Measurements from ENCODE around the gene XAB2.
"Not testable (repeated sequence)": the region's sequence is repeated elsewhere in the genome, so short reads cannot be mapped to it uniquely, and the experiment has no call there.

Gene XAB2

DNA sequence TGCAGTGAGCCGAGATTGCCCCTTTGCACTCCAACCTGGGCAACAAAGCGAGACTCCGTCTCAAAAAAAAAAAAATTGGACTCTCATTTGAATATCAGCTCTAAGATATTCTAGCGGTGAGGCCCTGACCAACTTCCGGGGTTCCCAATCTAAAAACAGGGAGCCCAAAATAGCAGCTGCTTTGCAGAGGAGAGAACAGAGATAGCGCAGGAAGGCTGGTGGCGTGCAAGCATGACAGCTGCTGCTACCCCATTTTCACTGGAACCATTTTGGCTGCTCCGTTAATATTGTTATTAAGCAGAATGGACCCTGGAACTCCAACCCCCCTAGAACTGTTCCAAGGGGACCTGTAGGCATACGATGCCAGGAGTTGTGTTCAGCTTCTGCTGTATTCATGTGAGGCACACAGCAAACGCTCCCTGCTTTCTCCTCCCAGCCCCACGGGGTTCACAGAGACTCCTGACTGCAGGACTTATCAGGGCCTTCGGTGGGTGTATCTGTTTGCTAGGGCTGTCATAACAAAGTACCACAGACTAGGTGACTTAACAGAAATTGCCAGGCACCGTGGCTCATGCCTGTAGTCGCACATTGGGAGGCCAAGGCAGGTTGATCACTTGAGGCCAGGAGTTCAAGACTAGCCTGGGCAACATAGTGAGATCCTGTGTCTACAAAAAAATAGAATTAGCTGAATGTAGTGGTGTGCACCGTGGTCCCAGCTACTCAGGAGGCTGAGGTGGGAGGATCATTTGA lies 19.1 kb upstream of the XAB2 start:
- no peak for DNase-seq (ENCODE audit: low read depth)

DNA sequence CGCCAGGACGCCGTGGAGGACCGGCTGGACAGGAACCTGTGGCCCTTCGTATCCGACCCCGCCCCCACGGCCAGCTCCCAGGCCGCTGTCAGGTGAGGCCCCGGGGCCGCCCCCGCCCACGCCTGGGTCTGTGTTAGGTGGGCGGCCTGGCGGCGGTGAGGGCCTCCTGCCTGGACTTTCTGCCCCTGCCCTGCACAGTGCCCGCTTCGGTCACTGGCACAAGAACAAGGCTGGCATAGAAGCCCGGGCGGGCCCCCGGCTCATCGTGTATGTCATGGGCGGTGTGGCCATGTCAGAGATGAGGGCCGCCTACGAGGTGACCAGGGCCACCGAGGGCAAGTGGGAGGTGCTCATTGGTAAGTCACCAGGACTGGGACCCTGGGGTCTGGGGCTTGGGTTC lies 17.8 kb upstream of the XAB2 start:
- no peak for DNase-seq (ENCODE audit: low read depth)

DNA sequence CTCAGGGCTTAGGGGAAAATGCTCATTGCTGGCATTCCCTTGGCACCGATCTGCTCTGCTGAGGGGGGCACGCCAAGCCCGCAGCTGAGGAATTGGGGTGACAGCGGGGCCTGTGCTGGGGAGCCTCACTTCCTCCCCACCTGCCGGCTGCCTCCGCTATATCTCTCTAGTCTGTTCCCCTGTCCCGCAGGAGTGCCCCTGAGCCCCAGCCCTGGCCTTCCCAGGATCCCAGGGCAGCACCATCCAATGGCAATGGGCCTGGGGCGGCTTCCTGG lies 17.0 kb upstream of the XAB2 start:
- no peak for DNase-seq (ENCODE audit: low read depth)

DNA sequence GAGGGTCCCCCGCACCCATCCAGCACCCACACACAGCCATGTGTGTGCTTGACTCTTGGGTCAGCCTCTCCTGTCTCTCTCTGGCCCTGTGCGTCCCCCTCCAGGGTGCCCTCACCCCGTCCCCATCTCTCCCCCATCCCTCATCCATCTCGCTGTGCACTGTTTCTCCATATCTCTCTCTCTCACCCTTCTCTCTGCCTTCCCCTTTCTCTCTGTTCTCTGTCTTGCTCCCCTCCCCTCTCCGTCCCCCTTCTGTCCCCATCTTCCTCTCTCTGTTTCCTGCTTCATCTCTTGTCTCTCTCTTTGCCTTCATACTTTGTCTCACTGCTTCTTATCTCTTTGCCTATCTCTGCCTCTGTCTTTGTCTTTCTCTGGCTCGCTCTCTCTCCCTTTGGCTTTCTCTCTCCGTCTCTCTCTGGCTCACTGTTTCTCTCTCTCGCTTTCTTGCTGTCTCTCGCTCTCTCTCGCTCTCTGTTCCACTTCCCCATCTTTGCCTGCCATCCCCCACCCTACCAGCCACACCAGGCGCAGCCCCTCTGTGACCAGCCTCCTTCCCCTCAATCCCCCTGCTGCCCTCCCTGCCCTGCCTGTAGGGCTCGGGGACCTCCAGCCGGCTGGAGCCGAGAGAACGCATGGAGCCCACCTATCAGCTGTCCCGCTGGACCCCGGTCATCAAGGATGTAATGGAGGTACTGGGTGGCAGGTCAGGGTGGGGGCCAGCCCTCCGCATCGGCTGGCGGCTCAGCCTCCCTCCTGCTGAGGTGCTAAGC lies 16.5 kb upstream of the XAB2 start:
- no peak for DNase-seq (ENCODE audit: low read depth)

DNA sequence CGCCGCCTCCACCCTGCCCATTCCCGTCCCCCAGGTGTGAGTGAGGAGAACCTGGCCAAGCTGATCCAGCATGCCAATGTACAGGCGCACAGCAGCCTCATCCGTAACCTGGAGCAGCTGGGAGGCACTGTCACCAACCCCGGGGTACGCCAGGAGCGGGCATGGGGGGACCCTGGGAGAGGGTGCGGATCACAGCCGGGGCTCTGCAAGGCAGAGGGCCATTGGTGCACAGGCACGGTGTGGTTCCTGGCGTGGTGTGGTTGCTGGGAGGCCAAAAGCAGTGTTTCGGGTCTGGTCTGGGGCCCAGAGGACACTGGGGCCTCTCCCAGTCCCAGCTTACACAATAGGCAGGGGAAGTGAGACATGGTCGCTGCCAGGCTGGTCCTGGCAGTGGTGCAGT lies 15.8 kb upstream of the XAB2 start:
- DNase-seq (ENCODE audit: low read depth), result no peak

DNA sequence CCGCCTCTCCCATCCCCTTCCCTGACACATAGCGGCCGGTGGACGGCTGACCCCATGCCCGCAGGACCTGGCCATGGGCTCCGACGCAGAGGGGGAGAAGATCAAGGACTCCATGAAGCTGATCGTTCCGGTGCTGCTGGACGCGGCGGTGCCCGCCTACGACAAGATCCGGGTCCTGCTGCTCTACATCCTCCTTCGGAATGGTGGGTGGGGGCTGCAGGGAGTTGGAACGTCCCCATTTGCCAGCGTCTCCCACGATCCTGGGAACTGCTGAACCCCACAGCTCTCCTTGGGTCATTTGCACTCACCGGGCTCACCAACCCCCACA lies 15.2 kb upstream of the XAB2 start:
- no peak for DNase-seq (ENCODE audit: low read depth)

DNA sequence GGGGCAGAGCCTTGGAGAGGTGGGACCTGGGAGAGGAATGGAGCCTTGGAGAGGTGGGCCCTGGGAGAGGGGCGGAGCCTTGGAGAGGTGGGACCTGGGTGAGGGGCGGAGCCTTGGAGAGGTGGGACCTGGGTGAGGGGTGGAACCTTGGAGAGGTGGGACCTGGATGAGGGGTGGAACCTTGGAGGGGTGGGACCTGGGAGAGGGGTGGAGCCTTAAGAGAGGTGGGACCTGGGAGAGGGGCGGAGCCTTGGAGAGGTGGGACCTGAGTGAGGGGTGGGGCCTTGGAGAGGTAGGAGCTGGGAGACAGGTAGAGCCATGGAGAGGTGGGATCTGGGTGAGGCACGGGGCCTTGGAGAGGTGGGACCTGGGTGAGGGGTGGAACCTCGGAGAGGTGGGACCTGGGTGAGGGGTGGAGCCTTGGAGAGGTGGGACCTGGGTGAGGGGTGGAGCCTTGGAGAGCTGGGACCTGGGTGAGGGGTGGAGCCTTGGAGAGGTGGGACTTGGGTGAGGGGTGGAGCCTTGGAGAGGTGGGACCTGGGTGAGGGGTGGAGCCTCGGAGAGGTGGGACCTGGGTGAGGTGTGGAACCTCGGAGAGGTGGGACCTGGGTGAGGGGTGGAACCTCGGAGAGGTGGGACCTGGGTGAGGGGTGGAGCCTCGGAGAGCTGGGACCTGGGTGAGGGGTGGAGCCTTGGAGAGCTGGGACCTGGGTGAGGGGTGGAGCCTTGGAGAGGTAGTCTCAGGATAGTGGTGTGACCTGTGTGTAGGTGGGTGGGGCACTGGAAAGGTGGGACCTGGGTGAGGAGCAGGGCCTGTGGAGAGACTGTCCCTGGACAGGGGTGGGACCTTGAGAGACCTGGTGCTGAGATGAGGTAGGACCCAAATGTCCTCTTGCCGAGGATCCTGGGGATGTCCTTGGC lies 14.5 kb upstream of the XAB2 start:
- not testable (repeated sequence) for DNase-seq (ENCODE audit: low read depth)

DNA sequence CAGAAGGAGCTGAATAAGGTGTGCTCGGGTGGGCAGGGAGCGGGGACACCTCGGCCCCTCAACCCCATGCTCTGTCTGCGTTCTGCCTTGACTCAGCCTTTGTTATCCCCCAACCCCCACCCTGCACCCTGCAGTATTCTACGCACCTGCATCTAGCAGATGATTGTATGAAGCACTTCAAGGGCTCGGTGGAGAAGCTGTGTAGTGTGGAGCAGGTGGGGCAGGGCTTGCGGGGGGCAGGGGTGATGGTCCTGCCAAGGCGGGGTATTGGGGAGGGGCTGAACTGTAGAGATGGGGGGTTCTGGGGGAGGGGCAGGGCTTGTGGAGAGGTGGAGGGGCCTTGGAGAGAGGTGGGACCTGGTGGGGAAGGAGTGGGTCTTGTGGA lies 13.7 kb upstream of the XAB2 start:
- DNase-seq (ENCODE audit: low read depth), result no peak

DNA sequence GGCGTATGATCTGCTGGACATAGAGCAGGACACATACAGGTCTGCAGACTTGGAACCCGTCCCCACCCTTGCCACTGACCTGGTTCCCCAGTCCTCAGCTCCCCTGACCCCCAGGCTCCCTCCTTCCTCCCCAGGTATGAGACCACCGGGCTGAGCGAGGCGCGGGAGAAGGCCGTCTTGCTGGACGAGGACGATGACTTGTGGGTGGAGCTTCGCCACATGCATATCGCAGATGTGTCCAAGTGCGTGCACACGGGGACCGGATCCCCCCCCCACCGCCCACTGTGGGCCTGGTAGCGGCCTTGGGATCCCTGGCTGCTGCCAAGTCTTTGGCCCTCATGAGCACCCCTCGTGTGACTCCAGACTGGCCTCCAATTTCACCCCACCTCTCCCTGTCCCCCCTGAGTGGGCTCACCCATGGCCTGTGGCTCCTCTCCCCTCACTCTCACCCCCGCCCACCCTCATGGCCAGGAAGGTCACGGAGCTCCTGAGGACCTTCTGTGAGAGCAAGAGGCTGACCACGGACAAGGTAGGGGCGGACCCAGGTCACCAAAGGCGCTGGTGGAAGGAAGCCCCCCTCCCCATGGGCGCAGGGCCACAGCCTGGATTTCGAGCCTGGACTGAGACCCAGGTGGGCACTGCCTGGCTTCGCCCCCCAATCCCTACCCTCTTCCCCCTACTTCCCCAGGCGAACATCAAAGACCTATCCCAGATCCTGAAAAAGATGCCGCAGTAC lies 13.1 kb upstream of the XAB2 start:
- no peak for DNase-seq (ENCODE audit: low read depth)

DNA sequence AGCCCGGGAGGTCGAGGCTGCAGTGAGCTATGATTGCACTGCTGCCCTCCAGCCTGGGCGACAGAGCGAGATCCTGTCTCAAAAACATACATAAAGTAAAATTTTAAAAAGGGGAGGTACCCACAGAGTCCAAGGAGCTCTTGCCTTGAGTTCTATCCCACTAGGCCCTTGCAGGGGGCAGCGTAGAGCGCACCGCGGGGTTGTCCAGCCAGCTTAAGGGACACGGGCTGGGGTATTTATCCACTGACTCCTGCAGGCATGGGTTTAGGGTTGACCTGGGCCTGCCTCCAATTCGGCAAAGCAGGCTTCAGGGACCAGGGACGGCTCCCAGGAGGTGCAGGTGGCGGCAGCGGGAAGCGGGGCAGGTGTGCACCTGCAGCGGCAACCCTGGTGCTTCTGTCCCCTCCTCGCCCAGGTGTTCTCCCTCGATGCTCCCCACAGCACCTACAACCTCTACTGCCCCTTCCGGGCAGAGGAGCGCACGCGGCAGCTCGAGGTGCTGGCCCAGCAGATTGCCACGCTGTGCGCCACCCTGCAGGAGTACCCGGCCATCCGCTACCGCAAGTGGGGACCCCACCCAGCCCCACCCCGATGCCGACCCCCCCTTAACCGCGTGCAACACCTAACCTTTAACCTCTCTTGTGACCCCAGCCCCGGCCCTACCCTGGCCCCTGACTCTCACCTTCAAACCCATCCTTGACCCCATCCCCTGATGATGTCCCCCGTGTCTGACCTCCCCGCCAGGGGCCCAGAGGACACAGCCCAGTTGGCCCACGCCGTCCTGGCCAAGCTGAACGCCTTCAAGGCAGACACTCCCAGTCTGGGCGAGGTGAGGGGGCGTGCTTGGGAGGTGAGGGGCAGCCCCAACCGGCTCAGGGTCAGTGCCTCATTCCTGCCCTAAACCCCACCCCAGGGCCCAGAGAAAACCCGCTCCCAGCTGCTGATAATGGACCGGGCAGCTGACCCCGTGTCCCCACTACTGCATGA lies 12.2 kb upstream of the XAB2 start:
- no peak for DNase-seq (ENCODE audit: low read depth)

DNA sequence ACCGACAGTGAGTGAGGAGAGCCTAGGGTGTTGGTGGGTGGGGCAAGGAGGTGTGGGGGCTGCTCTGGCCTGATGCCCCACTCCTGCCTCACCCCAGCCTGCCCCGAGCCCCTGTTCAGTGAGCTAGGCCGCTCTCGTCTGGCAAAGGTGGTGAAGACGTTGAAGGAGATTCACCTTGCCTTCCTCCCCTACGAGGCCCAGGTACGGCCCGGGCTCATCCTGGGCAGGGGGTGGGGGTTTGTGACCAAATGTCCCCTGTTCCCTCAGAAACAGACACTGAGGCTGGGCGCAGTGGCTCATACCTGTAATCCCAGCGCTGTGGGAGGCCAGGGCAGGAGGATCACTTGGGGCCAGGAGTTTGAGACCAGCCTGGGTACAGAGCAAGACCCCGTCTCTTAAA lies 11.5 kb upstream of the XAB2 start:
- no peak for DNase-seq (ENCODE audit: low read depth)

DNA sequence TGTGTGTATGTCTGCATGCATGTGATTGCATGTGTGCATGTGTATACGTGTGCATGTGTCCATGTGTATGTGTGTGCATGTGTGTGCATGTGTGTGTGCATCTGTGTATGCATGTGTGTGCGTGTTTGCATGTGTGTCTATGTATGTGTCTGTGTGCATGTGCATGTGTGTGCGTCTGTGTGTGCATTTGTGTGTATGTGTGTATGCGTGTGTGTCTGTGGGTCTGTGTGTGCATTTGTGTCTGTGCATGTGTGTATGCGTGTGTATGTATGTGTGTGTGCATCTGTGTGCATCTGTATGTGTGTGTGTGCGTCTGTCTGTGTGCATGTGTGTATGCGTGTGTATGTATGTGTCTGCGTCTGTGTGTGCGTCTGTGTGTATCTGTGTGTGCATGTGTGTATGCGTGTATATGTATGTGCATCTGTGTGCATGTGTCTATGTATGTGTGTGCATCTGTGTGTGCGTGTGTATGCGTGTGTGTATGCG lies 10.6 kb upstream of the XAB2 start:
- no peak for DNase-seq (ENCODE audit: low read depth)

DNA sequence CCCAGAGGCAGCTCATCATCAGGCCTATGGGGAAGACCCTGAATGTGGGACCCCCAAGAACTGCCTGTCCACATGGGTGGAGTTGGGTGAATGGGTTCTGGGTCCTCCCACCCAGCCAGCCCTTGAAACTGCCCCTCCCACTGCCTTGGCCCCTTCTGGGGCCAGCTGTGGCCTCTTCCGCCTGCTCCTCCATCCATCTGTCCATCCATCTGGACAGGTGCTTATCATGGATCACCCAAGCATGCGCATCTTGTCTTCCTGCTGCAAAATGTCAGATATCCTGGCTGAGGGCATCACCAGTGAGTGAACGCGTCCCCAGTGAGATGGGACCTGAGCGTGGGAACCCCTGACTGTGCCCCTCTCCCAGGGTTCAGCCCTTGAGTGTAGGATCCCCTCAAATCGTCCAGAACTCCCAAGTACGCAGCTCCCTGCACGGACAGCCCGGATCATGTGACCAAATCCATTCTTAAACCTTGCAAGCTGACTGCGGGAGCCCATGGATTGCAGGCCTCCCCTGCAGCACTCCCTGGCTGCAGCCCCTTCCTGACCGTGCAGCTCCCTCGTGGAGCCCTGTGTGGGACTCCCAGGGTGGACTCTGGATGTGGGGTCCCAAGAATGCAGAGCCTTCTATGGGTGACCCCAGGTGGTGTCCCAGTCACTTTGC lies 9.6 kb upstream of the XAB2 start:
- DNase-seq (ENCODE audit: low read depth), result no peak

DNA sequence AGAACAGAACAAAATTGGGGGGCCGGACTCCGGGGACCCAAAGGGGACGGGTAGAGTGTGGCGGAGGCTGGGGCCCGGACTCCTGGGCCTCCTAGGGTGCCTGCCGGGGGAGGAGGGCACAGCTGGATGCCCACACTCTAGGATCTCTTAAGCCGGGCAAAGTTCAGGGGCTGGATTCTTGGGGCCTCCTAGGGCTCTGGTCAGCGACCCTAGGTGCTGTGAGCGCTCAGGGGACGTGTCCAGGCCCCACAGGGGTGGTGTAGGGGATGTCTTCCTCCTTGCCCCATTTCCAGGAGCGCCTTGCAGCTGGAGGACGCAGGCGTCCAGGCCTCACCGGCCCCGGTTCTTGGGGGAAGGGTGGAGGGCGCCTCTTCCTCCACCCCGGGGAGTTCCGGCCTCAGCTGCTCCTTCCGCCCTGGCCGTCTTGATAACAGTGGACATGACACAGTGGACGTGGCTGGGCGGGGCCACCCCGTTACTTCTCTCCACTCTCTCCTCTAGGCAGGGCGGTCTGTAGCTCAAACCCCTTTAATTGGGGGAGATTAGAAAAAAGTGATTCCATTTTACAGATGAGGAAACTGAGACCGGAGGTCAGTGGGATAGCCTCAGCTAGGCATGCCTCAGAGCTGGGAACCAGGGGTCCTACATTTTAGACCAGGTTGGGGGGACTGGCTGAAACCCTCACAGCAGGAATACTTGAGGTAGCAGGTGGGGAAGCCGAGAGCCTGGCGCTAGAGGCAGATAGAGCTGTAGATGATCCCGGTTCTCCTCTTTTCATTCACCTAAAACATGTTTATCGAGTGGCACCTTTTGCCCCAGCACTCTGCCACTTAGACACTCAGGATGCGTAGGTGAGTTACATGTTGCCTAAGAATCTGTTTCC lies 8.3 kb upstream of the XAB2 start:
- DNase-seq (ENCODE audit: low read depth), result no peak

DNA sequence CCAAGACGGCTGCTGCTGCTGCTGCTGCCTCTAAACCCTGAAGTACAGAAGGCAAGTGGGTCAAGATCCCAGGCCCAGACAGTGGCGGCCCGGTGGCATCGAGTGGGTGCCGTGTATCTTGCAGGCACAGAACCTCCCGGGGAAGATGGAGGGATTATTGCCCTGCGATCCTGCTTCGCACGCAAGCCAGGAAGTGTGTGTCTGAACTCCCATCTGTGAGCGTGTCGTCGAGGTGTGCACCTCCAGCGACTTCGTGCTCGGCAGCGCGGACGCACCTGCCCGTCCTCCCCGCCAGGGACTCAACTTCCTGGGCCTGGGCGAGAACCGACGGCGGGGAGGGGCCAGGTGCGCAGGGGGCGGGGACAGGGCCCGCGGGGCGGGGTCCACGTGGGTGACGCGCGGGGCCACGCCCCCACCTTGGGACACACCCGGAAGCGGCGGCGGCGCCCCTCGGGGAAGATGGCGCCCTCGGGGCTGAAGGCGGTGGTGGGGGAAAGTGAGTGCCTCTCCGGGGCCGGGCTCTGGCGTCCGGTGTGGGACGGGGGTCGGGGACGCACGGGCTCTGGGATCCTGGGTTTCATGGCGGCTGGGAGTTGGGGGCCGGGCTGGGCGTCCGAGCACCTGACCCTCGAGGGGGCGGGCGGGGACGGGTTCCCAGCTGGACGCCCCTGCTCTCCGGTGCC lies 7.5 kb upstream of the XAB2 start, which contains the start of gene STXBP2:
STXBP2 (plus strand) TSS at position 420 of the 683 bp plus-strand sequence; CDS start at position 460, 40 bp downstream.
- DNase-seq (ENCODE audit: low read depth), result peak; percentile 92

DNA sequence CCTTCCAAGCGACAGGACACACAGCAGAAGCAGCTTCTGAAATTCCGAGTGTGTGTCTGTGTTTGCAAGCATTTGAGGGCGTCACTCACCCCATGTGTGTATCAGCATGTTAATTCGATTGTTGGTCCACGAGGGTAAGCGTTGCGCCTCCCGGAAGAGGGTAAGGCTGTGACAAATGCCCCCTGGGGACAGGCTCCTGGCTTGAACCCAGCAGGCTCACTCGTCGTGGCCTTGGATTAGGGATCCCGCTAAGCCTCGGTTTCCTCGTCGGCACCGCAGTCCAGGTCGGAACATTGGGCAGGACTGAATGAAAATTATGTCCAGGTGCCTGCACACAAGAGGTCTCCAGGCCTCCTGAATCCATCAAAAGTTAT lies 7.0 kb upstream of the XAB2 start:
- no peak for DNase-seq (ENCODE audit: low read depth)

DNA sequence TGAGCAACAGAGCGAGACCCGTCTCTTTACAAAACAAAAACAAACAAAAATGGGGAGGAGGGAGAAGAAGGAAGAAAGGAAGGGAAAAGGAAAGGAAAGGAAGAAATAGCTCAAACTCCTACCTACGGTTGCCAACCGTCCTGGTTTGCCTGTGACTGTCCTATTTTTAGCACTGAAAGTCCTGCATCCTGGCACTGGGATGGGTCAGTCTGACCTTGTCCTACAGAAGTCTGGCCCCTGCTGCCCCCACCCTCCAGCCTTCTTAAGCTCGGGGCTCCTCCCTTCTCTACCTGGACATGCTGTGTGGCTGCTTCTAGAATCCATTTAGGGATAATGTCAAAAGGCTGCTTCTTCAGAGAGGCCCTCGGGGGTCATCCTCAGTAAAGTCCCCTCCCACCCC lies 6.3 kb upstream of the XAB2 start:
- DNase-seq (ENCODE audit: low read depth), result no peak

DNA sequence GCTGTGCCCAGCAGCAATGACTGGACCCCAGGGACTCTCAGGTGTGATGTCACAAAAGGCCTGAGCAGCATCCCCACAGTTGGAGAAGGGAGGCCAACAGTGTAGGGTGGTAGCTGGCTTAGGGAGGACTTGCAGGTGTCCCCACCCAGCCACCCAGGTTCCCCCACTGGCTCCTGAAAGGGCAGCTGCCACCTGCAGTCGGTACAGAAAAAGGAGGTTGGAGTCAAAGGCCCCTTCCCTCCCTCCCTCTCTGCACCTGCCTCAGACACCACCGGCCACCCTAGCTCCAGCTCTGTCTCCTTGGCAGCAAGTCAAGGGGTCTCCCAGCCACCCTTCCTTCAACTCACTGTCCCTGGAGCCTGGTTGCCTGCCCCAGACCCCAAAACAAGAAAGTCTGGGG lies 4.4 kb upstream of the XAB2 start, which contains the start of gene PCP2:
PCP2 (minus strand) TSS at position 22 of the 400 bp plus-strand sequence. CDS start 262 bp downstream, outside the sequence.
- DNase-seq (ENCODE audit: low read depth), result no peak

Data from T follicular helper cell (primary cell).